Pulmonary artery endothelial cell (primary cell): ENCODE results near the gene BRD7. TPM values are rescaled to one million over a fixed set of nuclear protein-coding genes. Genes with fewer than 3 reads are reported as not detected.

ENCODE experiments used
- DNase-seq: peaks from one replicate; pipeline ENCODE4 v3.0.0-alpha.2; 2011; ENCODE audit warnings: low read depth, low spot score
- total RNA-seq: library from RNA; depleted of rRNA; stranded (reverse); fragments of >200 nt; gene quantifications from 2 replicates; pipeline ENCODE4 v1.2.3, GENCODE V29; 2014

Gene BRD7
- total RNA-seq, 1 donor from 2014 or later: 55.3 TPM

GRCh38 chr16:50274326-50275097, 94.3 kb downstream of the BRD7 start:
- DNase-seq: no peak

GRCh38 chr16:50273888-50274325, 94.9 kb downstream of the BRD7 start:
- DNase-seq: no peak

GRCh38 chr16:50273382-50273690, 95.5 kb downstream of the BRD7 start:
- no peak for DNase-seq

- DNase-seq: no peak
These were observed 96.0 kb downstream of the BRD7 start for GRCh38 chr16:50272687-50273381.

- DNase-seq: no peak
These were observed 96.6 kb downstream of the BRD7 start for GRCh38 chr16:50272111-50272571.

- no peak for DNase-seq
These were observed 97.4 kb downstream of the BRD7 start for GRCh38 chr16:50271148-50272041.

GRCh38 chr16:50270510-50271147, 98.2 kb downstream of the BRD7 start:
- no peak for DNase-seq

GRCh38 chr16:50269769-50270509, 98.8 kb downstream of the BRD7 start:
- no peak for DNase-seq

GRCh38 chr16:50269061-50269705, 99.6 kb downstream of the BRD7 start:
- no peak for DNase-seq

- DNase-seq: no peak
These were observed 100.4 kb downstream of the BRD7 start for GRCh38 chr16:50268352-50268751.

- DNase-seq: no peak
These were observed 101.1 kb downstream of the BRD7 start for GRCh38 chr16:50267651-50268050.

GRCh38 chr16:50267151-50267631, 101.6 kb downstream of the BRD7 start:
- no peak for DNase-seq

GRCh38 chr16:50266337-50267091, 102.3 kb downstream of the BRD7 start, which contains the start of gene ADCY7:
TSS of gene ADCY7 (plus strand) at chr16:50266551. CDS start at chr16:50288180, 21,629 bp downstream.
- DNase-seq: no peak

Other genes with a start within 250 kb of the BRD7 start
- gene TENT4B, start 215.7 kb downstream of the BRD7 start, total RNA-seq: 9.4 and 15.4 TPM in 2 replicates
- gene ADCY7, start 102.4 kb downstream of the BRD7 start, total RNA-seq: 15.2 and 24.4 TPM in 2 replicates
- 0.07 and 0.11 TPM in 2 replicates for gene NKD1, start 179.4 kb upstream of the BRD7 start, total RNA-seq